B cell (primary cell): ENCODE data around the gene ZNF134. TPM values are rescaled to one million over a fixed set of nuclear protein-coding genes. Genes with fewer than 3 reads are reported as not detected.
A peak's percentile ranks its signal among the peaks of the same experiment; 100 is the strongest.

Experiments
- ATAC-seq: fragments of 200-7000 bp; cut with Tn5 transposase; one replicate; pipeline ENCODE4 v1.10.0; 2021; ENCODE audit warnings: low read depth, mild to moderate bottlenecking, moderate number of reproducible peaks, moderate library complexity
- CTCF ChIA-PET: fragments of 350-600 bp; sonication (Branson Sonifier 250); formaldehyde crosslinking; loops from one replicate; lab custom pipeline; 2021; ENCODE audit warnings: antibody characterized with exemption, inconsistent platforms; lab: Charles Lee
- POLR2A ChIA-PET: fragments of 350-600 bp; sonication (Branson Sonifier 250); formaldehyde crosslinking; loops from one replicate; lab custom pipeline; 2021; ENCODE audit warnings: antibody characterized with exemption; lab: Charles Lee
- DNase-seq: peaks from one replicate; pipeline ENCODE4 v3.0.0; 2013
- H2AFZ ChIP-seq: 2 replicates; pipeline ENCODE4 v1.6.1; 2012; ENCODE audit warnings: mild to moderate bottlenecking, low read depth, low read length; ENCODE audit not compliant: insufficient read depth, poor library complexity, severe bottlenecking
- H3K27ac ChIP-seq, 2 donors: 1 replicate in 1 of 2; 2 replicates in 1 of 2; pipeline ENCODE4 v1.5.1; 2012 to 2013; ENCODE audit warnings: low read length in 2 of 2, mild to moderate bottlenecking in 2 of 2, moderate library complexity in 1 of 2
- H3K27me3 ChIP-seq, 4 experiments: fragments of 200-600 bp in 1 of 4; sonication (generic) in 1 of 4; replicated peaks in 1 of 4; 1 replicate in 2 of 4; 2 replicates in 2 of 4; pipeline versions ENCODE4 v1.6.1 to v1.7.0; 2013 to 2016; ENCODE audit warnings: low read length in 3 of 4, mild to moderate bottlenecking in 2 of 4, mixed read lengths in 1 of 4, moderate library complexity in 1 of 4; ENCODE audit not compliant: insufficient read depth in 4 of 4, control insufficient read depth in 3 of 4; ENCODE audit errors: control extremely low read depth in 1 of 4
- H3K36me3 ChIP-seq, 2 experiments: replicated peaks in 1 of 2; 1 replicate in 1 of 2; 2 replicates in 1 of 2; pipeline versions ENCODE4 v1.6.1 to v1.7.1; 2013; ENCODE audit warnings: low read length in 1 of 2; ENCODE audit not compliant: insufficient read depth in 2 of 2, control insufficient read depth in 1 of 2; ENCODE audit errors: control extremely low read depth in 1 of 2, extremely low read depth in 1 of 2
- H3K4me1 ChIP-seq, 2 donors: fragments of 200-600 bp in 1 of 2; sonication (generic) in 1 of 2; 1 replicate in 1 of 2; 2 replicates in 1 of 2; pipeline versions ENCODE4 v1.5.1 to v1.6.1; 2013 to 2017; ENCODE audit warnings: low read length in 2 of 2; ENCODE audit not compliant: control insufficient read depth in 2 of 2, insufficient read depth in 2 of 2
- H3K4me2 ChIP-seq: replicated peaks from 2 replicates; pipeline ENCODE3; 2012; ENCODE audit warnings: mild to moderate bottlenecking, low read depth, low read length; ENCODE audit not compliant: poor library complexity, severe bottlenecking
- H3K4me3 ChIP-seq, 5 experiments: fragments of 200-600 bp in 1 of 5; sonication (generic) in 1 of 5; 1 replicate in 3 of 5; 2 replicates in 2 of 5; pipeline versions ENCODE4 v1.5.1 to v1.7.0; 2011 to 2016; ENCODE audit warnings: low read length in 4 of 5, mild to moderate bottlenecking in 4 of 5, low read depth in 2 of 5, control low read depth in 1 of 5, moderate library complexity in 1 of 5; ENCODE audit not compliant: insufficient read depth in 1 of 5; ENCODE audit errors: control extremely low read depth in 1 of 5, extremely low read depth in 1 of 5
- H3K79me2 ChIP-seq: fragments of 200-600 bp; sonication (generic); one replicate; pipeline ENCODE4 v1.6.0; 2016; ENCODE audit warnings: low read length; ENCODE audit not compliant: control insufficient read depth, insufficient read depth
- H3K9ac ChIP-seq: fragments of 200-600 bp; sonication (generic); 2 replicates; pipeline ENCODE4 v1.6.1; 2017; ENCODE audit warnings: mild to moderate bottlenecking, low read length, moderate library complexity
- H3K9me3 ChIP-seq, 3 donors: one replicate each; pipeline versions ENCODE4 v1.6.1 to v1.7.1; 2013; ENCODE audit warnings: low read length in 2 of 3; ENCODE audit not compliant: control insufficient read depth in 2 of 3, insufficient read depth in 1 of 3; ENCODE audit errors: control extremely low read depth in 1 of 3
- H4K20me1 ChIP-seq: 2 replicates; pipeline ENCODE4 v1.6.0; 2012; ENCODE audit warnings: mild to moderate bottlenecking, low read length; ENCODE audit not compliant: insufficient read depth, control insufficient read depth, poor library complexity, severe bottlenecking
- H3K27ac Mint-ChIP-seq: one replicate; pipeline ENCODE4 v1.8.0; 2021; ENCODE audit warnings: mixed read lengths
- H3K27me3 Mint-ChIP-seq: one replicate; pipeline ENCODE4 v1.8.0; 2021; ENCODE audit warnings: mixed read lengths
- H3K4me1 Mint-ChIP-seq: one replicate; pipeline ENCODE4 v1.8.0; 2021; ENCODE audit warnings: mixed read lengths
- H3K4me3 Mint-ChIP-seq: one replicate; pipeline ENCODE4 v1.8.0; 2021; ENCODE audit warnings: mixed read lengths
- H3K9me3 Mint-ChIP-seq: one replicate; pipeline ENCODE4 v1.8.0; 2022; ENCODE audit warnings: mixed read lengths; ENCODE audit not compliant: insufficient read depth
- EZH2 ChIP-seq: IDR thresholded peaks from 2 replicates; pipeline ENCODE4 v1.6.1; 2012; ENCODE audit warnings: borderline replicate concordance, low read depth, mild to moderate bottlenecking, moderate library complexity, low read length; ENCODE audit not compliant: insufficient read depth, poor library complexity, severe bottlenecking
- WGBS: methylation state at CpG from one replicate; pipeline ENCODE4 v1.1.5; 2013; ENCODE audit warnings: missing lambda C conversion rate; ENCODE audit not compliant: insufficient coverage; 5-methylcytosine and 5-hydroxymethylcytosine counted together
- intact Hi-C: fragments of 100-400 bp; cut with micrococcal nuclease; formaldehyde crosslinking; loops from one replicate; pipeline ENCODE4 v1.10.0; 2022
- polyA plus RNA-seq: library from polyadenylated mRNA; depleted of rRNA; stranded (reverse); fragments of >200 nt; gene quantifications from 2 replicates; pipeline ENCODE4 v1.2.3, GENCODE V29; 2012
- total RNA-seq, 2 donors: library from RNA; stranded (reverse); fragments of 120-200 nt in 1 of 2; gene quantifications; 1 replicate in 1 of 2; 2 replicates in 1 of 2; pipeline versions ENCODE4 v1.2.3 to v1.2.4, GENCODE V29; 2013 to 2022
- TF ChIP-seq, protein P1 (sequence below): fragments of 200-600 bp; IDR thresholded peaks from one replicate; pipeline ENCODE4 v1.8.0; 2022; ENCODE audit warnings: antibody characterized with exemption, mild to moderate bottlenecking

ZNF134 gene
- total and polyA plus RNA-seq, 2 donors (not counting 1 experiment from before 2014, with no cell fraction given), result 7.8 to 38.9 TPM

DNA sequence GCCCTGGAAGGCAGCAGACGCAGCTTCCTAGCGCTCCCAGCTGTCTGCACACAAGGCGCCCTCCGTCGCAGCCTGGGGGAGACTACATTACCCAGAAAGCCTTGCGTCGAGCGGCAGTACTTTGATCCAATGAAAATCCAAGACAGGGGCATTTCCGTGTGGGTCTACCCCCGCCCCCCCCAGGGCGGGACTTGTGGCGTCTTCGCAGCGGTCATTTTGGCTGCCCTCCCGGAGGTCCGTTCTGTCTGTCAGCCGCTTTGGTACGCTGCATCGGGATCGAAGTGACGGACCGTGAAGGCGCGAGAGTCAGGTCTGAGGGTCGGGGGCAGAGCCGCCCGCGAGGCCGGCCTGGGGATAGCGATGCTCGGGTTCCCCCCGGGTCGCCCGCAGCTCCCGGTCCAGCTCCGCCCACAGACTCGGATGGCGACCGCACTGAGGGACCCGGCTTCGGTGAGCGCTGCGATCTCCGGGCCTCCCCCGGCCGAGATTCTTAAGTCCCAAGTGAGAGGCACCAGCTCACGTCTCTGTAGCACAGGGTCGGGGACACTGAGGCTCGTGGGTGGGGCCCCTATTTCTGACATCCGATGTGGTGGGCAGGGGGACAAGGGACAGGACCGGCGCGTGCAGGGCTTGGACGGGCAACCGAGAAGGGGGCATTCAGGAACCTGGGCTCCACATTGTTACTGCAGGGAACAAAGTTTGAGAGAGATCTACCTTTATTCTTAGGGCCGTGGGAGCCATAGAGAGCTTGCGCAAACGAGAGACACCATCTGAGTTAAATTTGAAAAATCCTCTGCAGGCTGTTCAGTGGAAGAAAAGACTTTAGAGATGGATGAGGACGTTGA lies 19.2 kb downstream of the ZNF134 start, which contains the start of gene ZNF211:
ZNF211 (plus strand) TSS at position 182 of the 845 bp plus-strand sequence; CDS start at position 361, 179 bp downstream.
- POLR2A ChIA-PET, result interaction anchor here (0.6 to 1.4 kb wide), 7 partner anchors 15 to 550 kb away, joined by 3 to 6 read pairs (median 3); partner anchors contain the start of genes ZNF134, ZNF274, ZNF551 and ZNF606
- Histone ChIP-seq H3K36me3 (peaks cover 4 to 25% of the 10 kb centered on the region in 2 experiments), H3K27me3 (no peaks in the 10 kb centered on the region), H3K9me3 (peaks cover 5 to 16% (median 8%) of the 10 kb centered on the region in 3 donors), H3K4me3 (peak within 1 kb of the TSS; percentile 67 to 95 (median 84)), H3K79me2 (peaks cover 17% of the 10 kb centered on the region), H2AFZ (peak within 1 kb of the TSS; percentile 100), H4K20me1 (no peaks in the 10 kb centered on the region), H3K4me2 (peak within 1 kb of the TSS; percentile 94), H3K4me1 (peaks cover 11 to 17% of the 10 kb centered on the region in 2 donors), H3K9ac (peak within 1 kb of the TSS; percentile 90), H3K27ac (peak within 1 kb of the TSS; percentile 70 to 80)
- 2% methylated on average over 58 of the region's 59 CpGs for WGBS
- intact Hi-C loops, result loop anchor here (1.0 to 10.0 kb wide), 10 partner anchors 19 to 645 kb away; partner anchors contain the start of genes ZNF134, ZNF416, ZNF419 and ZNF530
- H3K27ac Mint-ChIP-seq, result peak within 1 kb of the TSS; percentile 88
- CTCF ChIA-PET, result interaction anchor here (0.9 to 1.5 kb wide), 5 partner anchors 48 to 775 kb away, joined by 3 to 4 read pairs (median 3); partner anchors contain the start of genes ZNF551, ZNF584 and ZNF772
- H3K4me3 Mint-ChIP-seq, result peak within 1 kb of the TSS; percentile 92
- DNase-seq, result peak; percentile 93
- peaks cover 22% of the 10 kb centered on the region for H3K4me1 Mint-ChIP-seq
- peaks cover 13% of the 10 kb centered on the region for H3K9me3 Mint-ChIP-seq
- no peaks in the 10 kb centered on the region for H3K27me3 Mint-ChIP-seq
- peak; percentile 99 for ATAC-seq
- TF ChIP-seq, protein P1, sequence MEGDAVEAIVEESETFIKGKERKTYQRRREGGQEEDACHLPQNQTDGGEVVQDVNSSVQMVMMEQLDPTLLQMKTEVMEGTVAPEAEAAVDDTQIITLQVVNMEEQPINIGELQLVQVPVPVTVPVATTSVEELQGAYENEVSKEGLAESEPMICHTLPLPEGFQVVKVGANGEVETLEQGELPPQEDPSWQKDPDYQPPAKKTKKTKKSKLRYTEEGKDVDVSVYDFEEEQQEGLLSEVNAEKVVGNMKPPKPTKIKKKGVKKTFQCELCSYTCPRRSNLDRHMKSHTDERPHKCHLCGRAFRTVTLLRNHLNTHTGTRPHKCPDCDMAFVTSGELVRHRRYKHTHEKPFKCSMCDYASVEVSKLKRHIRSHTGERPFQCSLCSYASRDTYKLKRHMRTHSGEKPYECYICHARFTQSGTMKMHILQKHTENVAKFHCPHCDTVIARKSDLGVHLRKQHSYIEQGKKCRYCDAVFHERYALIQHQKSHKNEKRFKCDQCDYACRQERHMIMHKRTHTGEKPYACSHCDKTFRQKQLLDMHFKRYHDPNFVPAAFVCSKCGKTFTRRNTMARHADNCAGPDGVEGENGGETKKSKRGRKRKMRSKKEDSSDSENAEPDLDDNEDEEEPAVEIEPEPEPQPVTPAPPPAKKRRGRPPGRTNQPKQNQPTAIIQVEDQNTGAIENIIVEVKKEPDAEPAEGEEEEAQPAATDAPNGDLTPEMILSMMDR, result no peak
- no peak for TF ChIP-seq EZH2
